Chondrocyte (in vitro differentiated cells): ENCODE data around the gene GBP2. TPM values are rescaled to one million over a fixed set of nuclear protein-coding genes. Genes with fewer than 3 reads are reported as not detected.

ENCODE experiments used
- DNase-seq: peaks from one replicate; pipeline ENCODE4 v3.0.0; 2021; ENCODE audit warnings: mixed read lengths, low spot score
- H3K27ac Mint-ChIP-seq: one replicate; pipeline ENCODE4 v1.8.0; 2021; ENCODE audit warnings: mild to moderate bottlenecking, moderate library complexity, mixed read lengths; ENCODE audit not compliant: unreplicated experiment
- H3K27me3 Mint-ChIP-seq: 2 replicates; pipeline ENCODE4 v1.8.0; 2021; ENCODE audit warnings: low read depth, mixed read lengths
- H3K36me3 Mint-ChIP-seq: 2 replicates; pipeline ENCODE4 v1.8.0; 2021; ENCODE audit warnings: low read depth, mixed read lengths
- H3K4me1 Mint-ChIP-seq: 2 replicates; pipeline ENCODE4 v1.8.0; 2021; ENCODE audit warnings: low read depth, mild to moderate bottlenecking, mixed read lengths
- H3K4me3 Mint-ChIP-seq: one replicate; pipeline ENCODE4 v1.8.0; 2021; ENCODE audit warnings: mild to moderate bottlenecking, moderate library complexity, mixed read lengths; ENCODE audit not compliant: unreplicated experiment
- H3K9me3 Mint-ChIP-seq: 2 replicates; pipeline ENCODE4 v1.8.0; 2021; ENCODE audit warnings: low read depth, mixed read lengths
- total RNA-seq: library from RNA; stranded (reverse); gene quantifications from 3 replicates; pipeline ENCODE4 v1.2.1, GENCODE V29; 2021
- TF ChIP-seq, protein P1 (sequence below): fragments of 200-600 bp; sonication (generic); IDR thresholded peaks from 2 replicates; pipeline ENCODE4 v1.5.0; 2021; ENCODE audit warnings: antibody characterized with exemption, mild to moderate bottlenecking, moderate library complexity

Gene GBP2
- total RNA-seq, 1 donor from 2014 or later: 0.42 TPM

DNA sequence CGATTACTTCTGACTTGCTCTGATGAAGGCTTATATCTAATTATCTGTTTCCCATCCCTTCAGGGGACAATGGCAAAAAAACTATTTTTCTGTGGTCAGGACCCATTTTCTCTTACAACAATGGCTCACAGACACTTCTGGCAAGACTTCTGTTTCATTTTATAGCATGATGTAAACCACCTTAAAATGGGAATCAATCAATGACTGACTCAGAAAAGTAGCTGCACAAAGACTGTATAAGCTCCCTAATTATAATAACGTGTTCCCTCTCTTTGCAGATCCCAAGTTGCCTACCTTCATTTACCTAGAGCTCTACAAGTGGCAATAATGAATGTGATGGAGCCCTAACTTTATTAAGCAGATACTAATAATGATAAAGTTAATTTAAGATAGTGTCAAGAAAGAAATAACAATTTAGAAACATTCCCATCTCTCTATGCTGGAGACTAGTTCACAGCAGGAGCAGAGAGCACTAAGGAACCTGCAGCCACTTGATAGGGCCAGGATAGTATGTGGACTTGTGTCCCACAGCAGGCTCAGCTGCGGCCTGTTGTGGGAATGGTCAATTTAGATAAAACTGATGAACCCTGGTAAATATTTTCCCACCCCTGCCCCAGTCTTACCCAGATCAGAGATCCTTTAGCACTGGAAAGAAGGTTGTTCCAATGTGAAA is 538 bp downstream of the GBP2 start:
- Mint-ChIP-seq H3K27me3 (peaks cover 8% of the 10 kb centered on the region), H3K4me1 (peaks cover 7% of the 10 kb centered on the region), H3K27ac (no peak overlapping the region), H3K9me3 (peaks cover 2% of the 10 kb centered on the region), H3K36me3 (no peaks in the 10 kb centered on the region), H3K4me3 (no peak overlapping the region)
- TF ChIP-seq, protein P1, sequence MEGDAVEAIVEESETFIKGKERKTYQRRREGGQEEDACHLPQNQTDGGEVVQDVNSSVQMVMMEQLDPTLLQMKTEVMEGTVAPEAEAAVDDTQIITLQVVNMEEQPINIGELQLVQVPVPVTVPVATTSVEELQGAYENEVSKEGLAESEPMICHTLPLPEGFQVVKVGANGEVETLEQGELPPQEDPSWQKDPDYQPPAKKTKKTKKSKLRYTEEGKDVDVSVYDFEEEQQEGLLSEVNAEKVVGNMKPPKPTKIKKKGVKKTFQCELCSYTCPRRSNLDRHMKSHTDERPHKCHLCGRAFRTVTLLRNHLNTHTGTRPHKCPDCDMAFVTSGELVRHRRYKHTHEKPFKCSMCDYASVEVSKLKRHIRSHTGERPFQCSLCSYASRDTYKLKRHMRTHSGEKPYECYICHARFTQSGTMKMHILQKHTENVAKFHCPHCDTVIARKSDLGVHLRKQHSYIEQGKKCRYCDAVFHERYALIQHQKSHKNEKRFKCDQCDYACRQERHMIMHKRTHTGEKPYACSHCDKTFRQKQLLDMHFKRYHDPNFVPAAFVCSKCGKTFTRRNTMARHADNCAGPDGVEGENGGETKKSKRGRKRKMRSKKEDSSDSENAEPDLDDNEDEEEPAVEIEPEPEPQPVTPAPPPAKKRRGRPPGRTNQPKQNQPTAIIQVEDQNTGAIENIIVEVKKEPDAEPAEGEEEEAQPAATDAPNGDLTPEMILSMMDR: no peak
- DNase-seq: no peak

DNA sequence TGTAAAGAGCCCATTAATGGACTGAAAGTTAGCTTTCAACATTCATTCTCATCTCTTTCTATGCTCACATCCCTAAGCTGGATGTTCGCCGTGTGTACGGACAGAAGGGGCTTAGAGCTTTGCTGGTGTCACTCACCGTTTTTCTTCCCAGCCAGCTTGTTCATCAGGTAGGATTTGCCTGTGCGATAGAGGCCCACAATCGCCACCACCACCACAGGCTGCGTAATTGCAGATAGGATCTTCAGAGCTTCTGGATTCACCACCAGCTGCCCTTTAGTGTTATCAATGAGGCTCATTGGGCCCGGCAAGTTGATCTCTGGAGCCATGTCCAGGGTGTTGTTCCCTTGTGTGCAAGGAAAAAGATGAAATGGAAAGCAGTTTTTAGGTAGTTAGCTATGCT is 4.3 kb downstream of the GBP2 start:
- TF ChIP-seq, protein P1: no peak
- Mint-ChIP-seq H3K27me3 (peaks cover 2% of the 10 kb centered on the region), H3K4me1 (peaks cover 7% of the 10 kb centered on the region), H3K27ac (no peak overlapping the region), H3K9me3 (no peaks in the 10 kb centered on the region), H3K36me3 (no peaks in the 10 kb centered on the region), H3K4me3 (no peak overlapping the region)
- DNase-seq: no peak

DNA sequence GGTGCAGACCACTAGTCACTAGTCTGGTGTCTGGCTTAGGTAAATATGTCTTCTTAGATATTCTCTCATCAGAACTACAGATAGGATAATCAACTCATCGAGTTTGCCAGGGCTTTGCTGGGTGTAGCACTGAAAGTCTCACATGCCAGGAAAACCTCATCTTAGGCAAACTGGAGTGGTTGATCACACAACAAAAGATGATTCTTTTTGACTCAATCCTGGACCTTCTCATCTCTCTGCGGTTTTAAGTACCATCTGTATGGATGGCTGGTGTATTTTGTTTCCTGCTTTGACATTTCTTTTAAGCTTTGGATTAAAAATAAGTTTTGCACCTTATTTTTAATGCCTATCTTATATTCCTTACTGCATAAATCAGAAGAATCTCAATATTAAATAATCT is 11.3 kb downstream of the GBP2 start:
- H3K4me3 Mint-ChIP-seq: no peak overlapping the region
- no peak overlapping the region for H3K27ac Mint-ChIP-seq
- H3K36me3 Mint-ChIP-seq: no peaks in the 10 kb centered on the region
- no peaks in the 10 kb centered on the region for H3K9me3 Mint-ChIP-seq
- peaks cover 15% of the 10 kb centered on the region for H3K27me3 Mint-ChIP-seq
- no peak for DNase-seq
- no peaks in the 10 kb centered on the region for H3K4me1 Mint-ChIP-seq
- TF ChIP-seq, protein P1: no peak

DNA sequence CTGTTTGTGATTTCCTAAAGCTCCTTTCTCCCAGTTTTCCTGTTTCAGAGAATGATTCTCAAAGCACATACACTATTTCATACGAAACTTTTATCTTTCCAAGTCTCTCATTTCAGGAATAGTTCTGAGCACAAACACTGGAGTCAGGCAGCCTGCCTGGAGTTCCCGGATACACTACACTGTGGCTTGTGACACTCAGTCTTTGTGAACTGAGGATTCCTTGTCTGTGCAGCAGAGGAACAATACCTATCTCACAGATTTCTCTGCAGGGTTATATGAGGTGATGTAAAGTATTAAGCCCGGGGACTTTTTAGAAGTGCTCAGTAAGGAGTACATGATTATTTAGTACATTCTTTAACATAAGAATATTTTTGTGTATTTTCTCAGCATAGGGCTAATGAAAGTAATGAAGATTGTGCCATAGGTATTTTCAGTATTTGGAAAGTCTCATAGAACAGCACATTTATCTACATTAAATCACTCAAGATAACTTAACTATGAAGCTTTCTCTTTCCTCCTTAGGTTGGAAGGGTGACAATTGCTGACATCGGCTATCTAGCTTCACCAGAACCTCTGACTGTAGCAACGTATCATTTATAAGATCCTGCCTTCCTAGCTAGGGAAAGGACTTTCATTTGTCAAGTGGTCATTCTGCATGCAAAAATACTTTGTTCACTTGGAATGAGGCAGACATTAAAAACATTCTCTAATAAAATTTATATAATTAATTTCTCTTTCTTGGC is 12.9 kb downstream of the GBP2 start:
- TF ChIP-seq, protein P1: no peak

GRCh38 chr1:89104687-89105086 is 21.2 kb downstream of the GBP2 start:
- no peak overlapping the region for H3K27ac Mint-ChIP-seq
- H3K36me3 Mint-ChIP-seq: no peaks in the 10 kb centered on the region

More for the DNA sequence above, 12.9 kb downstream of the GBP2 start:
- Mint-ChIP-seq H3K36me3 (no peaks in the 10 kb centered on the region), H3K27ac (no peak overlapping the region), H3K4me3 (no peak overlapping the region), H3K27me3 (peaks cover 15% of the 10 kb centered on the region), H3K9me3 (no peaks in the 10 kb centered on the region), H3K4me1 (no peaks in the 10 kb centered on the region)
- DNase-seq: no peak

More at GRCh38 chr1:89104687-89105086, 21.2 kb downstream of the GBP2 start:
- Mint-ChIP-seq H3K4me3 (no peak overlapping the region), H3K4me1 (no peaks in the 10 kb centered on the region), H3K27me3 (peaks cover 10% of the 10 kb centered on the region), H3K9me3 (no peaks in the 10 kb centered on the region)
- no peak for DNase-seq
- TF ChIP-seq, protein P1: no peak
